Heart right ventricle (tissue), 16 donors: ENCODE results near the gene SLX9. TPM values are rescaled to one million over a fixed set of nuclear protein-coding genes. Genes with fewer than 3 reads are reported as not detected.

Experiments
- ATAC-seq, 8 donors: fragments of 200-7000 bp; cut with Tn5 transposase; one replicate each; pipeline ENCODE4 v1.9.1; 2020; ENCODE audit warnings: mild to moderate bottlenecking in 8 of 8, moderate library complexity in 8 of 8, moderate number of reproducible peaks in 1 of 8
- DNase-seq, 2 donors: peaks; one replicate each; pipeline ENCODE4 v3.0.0-alpha.2; 2020
- H3K27ac ChIP-seq, 10 donors: fragments of 200-600 bp; sonication (generic) in 2 of 10; one replicate each; pipeline versions ENCODE4 v1.5.0 to v1.8.0; 2020 to 2022; ENCODE audit warnings: mild to moderate bottlenecking in 3 of 10
- H3K27me3 ChIP-seq, 7 donors: fragments of 200-600 bp; one replicate each; pipeline ENCODE4 v1.8.0; 2021 to 2022; ENCODE audit warnings: mild to moderate bottlenecking in 2 of 7
- H3K36me3 ChIP-seq, 9 donors: fragments of 200-600 bp; sonication (generic) in 1 of 9; one replicate each; pipeline versions ENCODE4 v1.5.0 to v1.8.0; 2020 to 2022; ENCODE audit warnings: mild to moderate bottlenecking in 2 of 9
- H3K4me1 ChIP-seq, 9 donors: fragments of 200-600 bp; sonication (generic) in 1 of 9; one replicate each; pipeline versions ENCODE4 v1.5.0 to v1.8.0; 2020 to 2022; ENCODE audit warnings: mild to moderate bottlenecking in 4 of 9
- H3K4me3 ChIP-seq, 10 donors: fragments of 200-600 bp; sonication (generic) in 2 of 10; one replicate each; pipeline versions ENCODE4 v1.5.0 to v1.8.0; 2020 to 2022; ENCODE audit warnings: mild to moderate bottlenecking in 7 of 10, moderate library complexity in 2 of 10
- H3K9me3 ChIP-seq, 11 donors: fragments of 200-600 bp in 10 of 11; sonication (generic) in 2 of 11; one replicate each; pipeline versions ENCODE4 v1.5.0 to v1.8.0; 2013 to 2022; ENCODE audit warnings: mild to moderate bottlenecking in 2 of 11, control low read depth in 1 of 11, moderate library complexity in 1 of 11
- WGBS, 2 donors: extraction: QIAGEN DNeasy Blood & Tissue Kit; methylation state at CpG; one replicate each; pipeline ENCODE4 v1.1.7; 2013; ENCODE audit warnings: inconsistent platforms in 1 of 2; 5-methylcytosine and 5-hydroxymethylcytosine counted together
- intact Hi-C, 10 donors: fragments of 100-400 bp; cut with DNase I; formaldehyde crosslinking; loops; one replicate each; pipeline versions ENCODE4 v1.11.1 to v1.14.2; 2022
- polyA plus RNA-seq, 2 donors: library from polyadenylated mRNA; stranded (reverse); fragments of 200-250 nt; gene quantifications; one replicate each; pipeline ENCODE4 v1.2.3, GENCODE V29; 2013
- total RNA-seq, 10 donors: library from RNA; stranded (reverse); fragmentation: NEBNext Ultra II Directional in 3 of 10; extraction: Animal tissue kit (Norgen Biotek cat#: 25700) in 3 of 10; gene quantifications; one replicate each; pipeline versions ENCODE4 v1.2.1 to v1.2.4, GENCODE V29; 2021 to 2023
- TF ChIP-seq, protein P1 (sequence below), 9 donors: fragments of 200-600 bp; sonication (generic) in 2 of 9; IDR thresholded peaks; one replicate each; pipeline versions ENCODE4 v1.5.0 to v1.8.0; 2021 to 2022; ENCODE audit warnings: antibody characterized with exemption in 9 of 9, mild to moderate bottlenecking in 5 of 9, moderate library complexity in 1 of 9
- donor health status: Arrhythmogenic right ventricular cardiomyopathy.
- donor health status: ischemic (EF 13 %, LVEDD 7.1; RV severe dilation, severe dysfunction).
- donor health status: healthy with polysubstance abuse.
- donor health status: DM: no; HTN: yes; CAD: no.
- donor health status: DM: no; HTN: no; CAD: no.
- donor health status: ischemic (EF 25% LVEDD 6.9; RV normal size, moderate dysfunction).
- donor health status: ischemic (EF 25% LVEDD 5.7; RV mildly dilated, moderate dysfunction).
- donor health status: healthy.
- donor health status: DM: yes; HTN: yes; CAD: no.
- donor health status: Ischemic cardiomyopathy.
- donor health status: ischemic (EF 35%, LVEDD 5.7; RV mildly dilated, moderate dysfunction).
- donor health status: nonischemic (EF 11% LVEDD 7.7; RV severe dilation, severe dysfunction).
- donor health status: DM: yes; HTN: yes; CAD: no.
- donor health status: PGD.
- donor health status: ischemic (EF 29% LVEDD 5.4; RV normal size, mild dysfunction).
- donor health status: nonischemic (EF 23%, LVEDD 6.1; RV moderate dilation, normal function).

The SLX9 gene
- total and polyA plus RNA-seq, 12 donors: 42.4 to 83.6 (median 57.3) TPM

- no peak for ATAC-seq
- Histone ChIP-seq H3K27ac (peak overlapping the region in 8 of 10 donors; percentile 68 to 85 (median 80)), H3K36me3 (peaks cover 0 to 44% (median 0%) of the 10 kb centered on the region in 9 donors), H3K4me1 (peaks cover 30 to 99% (median 71%) of the 10 kb centered on the region in 9 donors), H3K4me3 (no peak overlapping the region), H3K9me3 (no peaks in the 10 kb centered on the region), H3K27me3 (no peaks in the 10 kb centered on the region)
- intact Hi-C loops: loop anchor here in 4 of 10 donors (5.0 to 10.0 kb wide), 5 partner anchors 78 to 328 kb away; partner anchors contain the start of genes ADARB1 (in 2 of the 4) and POFUT2 (in 2 of the 4)
- TF ChIP-seq, protein P1, sequence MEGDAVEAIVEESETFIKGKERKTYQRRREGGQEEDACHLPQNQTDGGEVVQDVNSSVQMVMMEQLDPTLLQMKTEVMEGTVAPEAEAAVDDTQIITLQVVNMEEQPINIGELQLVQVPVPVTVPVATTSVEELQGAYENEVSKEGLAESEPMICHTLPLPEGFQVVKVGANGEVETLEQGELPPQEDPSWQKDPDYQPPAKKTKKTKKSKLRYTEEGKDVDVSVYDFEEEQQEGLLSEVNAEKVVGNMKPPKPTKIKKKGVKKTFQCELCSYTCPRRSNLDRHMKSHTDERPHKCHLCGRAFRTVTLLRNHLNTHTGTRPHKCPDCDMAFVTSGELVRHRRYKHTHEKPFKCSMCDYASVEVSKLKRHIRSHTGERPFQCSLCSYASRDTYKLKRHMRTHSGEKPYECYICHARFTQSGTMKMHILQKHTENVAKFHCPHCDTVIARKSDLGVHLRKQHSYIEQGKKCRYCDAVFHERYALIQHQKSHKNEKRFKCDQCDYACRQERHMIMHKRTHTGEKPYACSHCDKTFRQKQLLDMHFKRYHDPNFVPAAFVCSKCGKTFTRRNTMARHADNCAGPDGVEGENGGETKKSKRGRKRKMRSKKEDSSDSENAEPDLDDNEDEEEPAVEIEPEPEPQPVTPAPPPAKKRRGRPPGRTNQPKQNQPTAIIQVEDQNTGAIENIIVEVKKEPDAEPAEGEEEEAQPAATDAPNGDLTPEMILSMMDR (IDR thresholded peaks at IDR 0.05): no peak
- no peak for DNase-seq
- WGBS, 2 donors: 94% methylated on average over 22 of the region's 22 CpGs
Measured at GRCh38 chr21:44957047-44957831, 17.4 kb downstream of the SLX9 start.

- Histone ChIP-seq H3K27ac (peak overlapping the region; percentile 47 to 85 (median 77)), H3K9me3 (no peaks in the 10 kb centered on the region), H3K4me3 (peak overlapping the region in 4 of 10 donors; percentile 14 to 27 (median 21)), H3K4me1 (peaks cover 30 to 99% (median 66%) of the 10 kb centered on the region in 9 donors), H3K27me3 (no peaks in the 10 kb centered on the region), H3K36me3 (peaks cover 0 to 44% (median 0%) of the 10 kb centered on the region in 9 donors)
- intact Hi-C loops: loop anchor here in 4 of 10 donors (5.0 to 10.0 kb wide), 5 partner anchors 77 to 327 kb away; partner anchors contain the start of genes ADARB1 (in 2 of the 4) and POFUT2 (in 2 of the 4)
- peak in 7 of 8 donors; percentile 1 to 13 (median 2) for ATAC-seq
- DNase-seq: peak in 1 of 2 donors; percentile 25
- TF ChIP-seq, protein P1 (IDR thresholded peaks at IDR 0.05): no peak
- WGBS, 2 donors: 52 to 56% methylated on average over 26 of the region's 26 CpGs
Measured at GRCh38 chr21:44957901-44958451, 18.1 kb downstream of the SLX9 start.

- Histone ChIP-seq H3K4me3 (peak overlapping the region in 7 of 10 donors; percentile 1 to 27 (median 17)), H3K9me3 (no peaks in the 10 kb centered on the region), H3K36me3 (peaks cover 0 to 40% (median 0%) of the 10 kb centered on the region in 9 donors), H3K4me1 (peaks cover 30 to 99% (median 62%) of the 10 kb centered on the region in 9 donors), H3K27me3 (no peaks in the 10 kb centered on the region), H3K27ac (peak overlapping the region; percentile 47 to 85 (median 77))
- WGBS, 2 donors: 15 to 17% methylated on average over 28 of the region's 28 CpGs
- intact Hi-C loops: loop anchor here in 4 of 10 donors (5.0 to 10.0 kb wide), 5 partner anchors 76 to 326 kb away; partner anchors contain the start of genes ADARB1 (in 2 of the 4) and POFUT2 (in 2 of the 4)
- DNase-seq (peak; percentile 86 to 92), ATAC-seq (peak; percentile 67 to 90 (median 84))
- TF ChIP-seq, protein P1 (IDR thresholded peaks at IDR 0.05): no peak
Measured at GRCh38 chr21:44958471-44959191, 18.8 kb downstream of the SLX9 start.
